H9 (cell line): ENCODE measurements around the gene SRPK2. TPM values are rescaled to one million over a fixed set of nuclear protein-coding genes. Genes with fewer than 3 reads are reported as not detected.

Experiments used
- DNase-seq: peaks from one replicate; pipeline ENCODE4 v3.0.0-alpha.2; 2017
- H2AFZ ChIP-seq: one replicate; pipeline ENCODE4 v1.6.1; 2013; ENCODE audit warnings: mild to moderate bottlenecking, low read length, control low read depth, moderate library complexity
- H2AK5ac ChIP-seq: 2 replicates; pipeline ENCODE4 v1.6.1; 2013; ENCODE audit warnings: low read length, control low read depth, mixed read lengths; ENCODE audit not compliant: insufficient read length
- H2BK120ac ChIP-seq: one replicate; pipeline ENCODE4 v1.6.1; 2013; ENCODE audit warnings: low read depth, mild to moderate bottlenecking, low read length, control low read depth, inconsistent platforms; ENCODE audit not compliant: poor library complexity, severe bottlenecking
- H2BK12ac ChIP-seq: 2 replicates; pipeline ENCODE4 v1.6.1; 2013; ENCODE audit warnings: low read length, control low read depth, mixed read lengths, low read depth; ENCODE audit not compliant: insufficient read length
- H2BK15ac ChIP-seq: 2 replicates; pipeline ENCODE4 v1.6.1; 2013; ENCODE audit warnings: low read depth, low read length, control low read depth
- H2BK20ac ChIP-seq: one replicate; pipeline ENCODE4 v1.6.1; 2013; ENCODE audit warnings: low read depth, mild to moderate bottlenecking, low read length, control low read depth, inconsistent platforms; ENCODE audit not compliant: poor library complexity, severe bottlenecking
- H2BK5ac ChIP-seq: 2 replicates; pipeline ENCODE4 v1.6.1; 2013; ENCODE audit warnings: low read length, control low read depth, mixed read lengths; ENCODE audit not compliant: insufficient read length
- H3K14ac ChIP-seq: 2 replicates; pipeline ENCODE4 v1.6.1; 2013; ENCODE audit warnings: low read length, control low read depth; ENCODE audit not compliant: insufficient read depth
- H3K18ac ChIP-seq: 2 replicates; pipeline ENCODE4 v1.6.1; 2013; ENCODE audit warnings: low read depth, mild to moderate bottlenecking, mixed read lengths, low read length, control low read depth; ENCODE audit not compliant: insufficient read length
- H3K23ac ChIP-seq: 2 replicates; pipeline ENCODE4 v1.6.1; 2013; ENCODE audit warnings: low read length, control low read depth, mixed read lengths, low read depth; ENCODE audit not compliant: insufficient read length
- H3K23me2 ChIP-seq: 2 replicates; pipeline ENCODE4 v1.6.1; 2013; ENCODE audit warnings: low read depth, mild to moderate bottlenecking, mixed read lengths, low read length, control low read depth; ENCODE audit not compliant: insufficient read length, poor library complexity, severe bottlenecking
- H3K27ac ChIP-seq: 2 replicates; pipeline ENCODE4 v1.5.1; 2013; ENCODE audit warnings: low read length, control low read depth, mixed read lengths, low read depth; ENCODE audit not compliant: insufficient read length
- H3K27me3 ChIP-seq: 2 replicates; pipeline ENCODE4 v1.6.1; 2013; ENCODE audit warnings: low read length, control low read depth, inconsistent platforms; ENCODE audit not compliant: insufficient read depth
- H3K4ac ChIP-seq: 2 replicates; pipeline ENCODE4 v1.6.1; 2013; ENCODE audit warnings: low read depth, mild to moderate bottlenecking, control low read depth, inconsistent platforms, low read length, moderate library complexity
- H3K4me1 ChIP-seq: 2 replicates; pipeline ENCODE4 v1.6.1; 2013; ENCODE audit warnings: low read length, control low read depth, inconsistent platforms; ENCODE audit not compliant: insufficient read depth
- H3K4me2 ChIP-seq: 2 replicates; pipeline ENCODE4 v1.6.1; 2013; ENCODE audit warnings: low read length, control low read depth, mixed read lengths; ENCODE audit not compliant: insufficient read length, insufficient read depth
- H3K56ac ChIP-seq: 2 replicates; pipeline ENCODE4 v1.6.1; 2013; ENCODE audit warnings: low read depth, mild to moderate bottlenecking, mixed read lengths, low read length, control low read depth; ENCODE audit not compliant: insufficient read length
- H3K79me1 ChIP-seq: 2 replicates; pipeline ENCODE4 v1.6.1; 2013; ENCODE audit warnings: low read depth, mild to moderate bottlenecking, moderate library complexity, low read length, control low read depth, inconsistent platforms; ENCODE audit not compliant: insufficient read depth, poor library complexity, severe bottlenecking
- H3K79me2 ChIP-seq: 2 replicates; pipeline ENCODE4 v1.6.1; 2013; ENCODE audit warnings: low read length, control low read depth, inconsistent platforms; ENCODE audit not compliant: insufficient read depth
- H3K9ac ChIP-seq: 2 replicates; pipeline ENCODE4 v1.6.1; 2013; ENCODE audit warnings: low read length, control low read depth, mixed read lengths; ENCODE audit not compliant: insufficient read length; ENCODE audit errors: extremely low read depth
- H3K9me3 ChIP-seq: one replicate; pipeline ENCODE4 v1.6.1; 2013; ENCODE audit warnings: low read depth, low read length, inconsistent platforms; ENCODE audit not compliant: control insufficient read depth
- H3T11ph ChIP-seq: one replicate; pipeline ENCODE4 v1.6.1; 2013; ENCODE audit warnings: mild to moderate bottlenecking, low read length, control low read depth, inconsistent platforms
- H4K20me1 ChIP-seq: one replicate; pipeline ENCODE4 v1.6.1; 2013; ENCODE audit not compliant: control insufficient read depth, insufficient read length, insufficient read depth
- H4K5ac ChIP-seq: 2 replicates; pipeline ENCODE4 v1.6.1; 2013; ENCODE audit warnings: low read depth, mild to moderate bottlenecking, mixed read lengths, low read length, control low read depth; ENCODE audit not compliant: insufficient read length
- H4K8ac ChIP-seq: replicated peaks from 2 replicates; pipeline ENCODE4 v1.6.1; 2013; ENCODE audit warnings: low read length, control low read depth, mixed read lengths, low read depth; ENCODE audit not compliant: insufficient read length
- H4K91ac ChIP-seq: 2 replicates; pipeline ENCODE4 v1.6.1; 2013; ENCODE audit warnings: low read depth, mild to moderate bottlenecking, moderate library complexity, mixed read lengths, low read length, control low read depth; ENCODE audit not compliant: insufficient read length
- H3K27ac Mint-ChIP-seq, 3 experiments: 2 replicates in 2 of 3; 3 replicates in 1 of 3; pipeline ENCODE4 v1.8.0; 2020 to 2021; ENCODE audit warnings: mixed read lengths in 3 of 3, mild to moderate bottlenecking in 1 of 3, moderate library complexity in 1 of 3
- H3K27me3 Mint-ChIP-seq: 2 replicates; pipeline ENCODE4 v1.8.0; 2021; ENCODE audit warnings: low read depth, mild to moderate bottlenecking, moderate library complexity, mixed read lengths
- H3K36me3 Mint-ChIP-seq, 3 experiments: 2 replicates in 2 of 3; 3 replicates in 1 of 3; pipeline ENCODE4 v1.8.0; 2020 to 2021; ENCODE audit warnings: low read depth in 3 of 3, mixed read lengths in 3 of 3; ENCODE audit not compliant: insufficient read depth in 1 of 3
- H3K4me1 Mint-ChIP-seq, 2 experiments: 2 replicates each; pipeline ENCODE4 v1.8.0; 2020; ENCODE audit warnings: mixed read lengths in 2 of 2
- H3K4me3 Mint-ChIP-seq, 2 experiments: 2 replicates in 1 of 2; 3 replicates in 1 of 2; pipeline ENCODE4 v1.8.0; 2020 to 2021; ENCODE audit warnings: mild to moderate bottlenecking in 2 of 2, mixed read lengths in 2 of 2, moderate library complexity in 1 of 2
- H3K9me3 Mint-ChIP-seq, 2 experiments: 2 replicates in 1 of 2; 3 replicates in 1 of 2; pipeline ENCODE4 v1.8.0; 2020; ENCODE audit warnings: mild to moderate bottlenecking in 2 of 2, mixed read lengths in 2 of 2, moderate library complexity in 1 of 2
- WGBS: extraction: QIAGEN DNeasy Blood & Tissue Kit; methylation state at CpG from one replicate; pipeline ENCODE4 v1.1.7; 2013; ENCODE audit warnings: missing lambda C conversion rate, low lambda C conversion rate, mixed read lengths; ENCODE audit not compliant: insufficient read length; ENCODE audit errors: extremely low coverage; 5-methylcytosine and 5-hydroxymethylcytosine counted together
- total RNA-seq: library from RNA; stranded (reverse); gene quantifications from 2 replicates; pipeline ENCODE4 v1.2.1, GENCODE V29; 2021
- TF ChIP-seq, protein P1 (sequence below): fragments of 200-600 bp; sonication (generic); conservative IDR thresholded peaks from 3 replicates; pipeline ENCODE4 v1.8.0; 2021; ENCODE audit warnings: antibody characterized with exemption, mild to moderate bottlenecking

The SRPK2 gene
- total RNA-seq, 1 experiment from 2014 or later: 41.1 TPM

DNA sequence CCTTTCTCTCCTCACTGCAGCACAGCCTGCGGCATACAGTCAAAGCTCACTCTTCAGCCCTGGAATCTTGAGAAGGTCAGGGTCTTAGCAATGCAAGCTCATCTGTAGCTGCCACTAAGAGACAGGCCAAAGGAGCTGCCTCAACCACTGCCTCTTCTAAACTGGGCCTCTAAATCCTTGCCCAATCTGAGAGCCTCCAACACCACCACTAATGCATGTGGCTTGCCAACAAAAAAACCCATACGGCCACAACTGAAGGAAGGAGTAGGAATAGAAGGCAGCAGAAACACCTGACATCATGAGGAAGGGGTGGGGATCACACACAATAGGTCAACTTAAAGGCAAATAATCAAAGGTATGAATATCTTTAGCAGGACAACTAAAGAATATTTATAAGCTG is 183.8 kb downstream of the SRPK2 start:
- no peak overlapping the region for H2AFZ ChIP-seq
- no peak overlapping the region for H2BK5ac ChIP-seq
- no peaks in the 10 kb centered on the region for H3K23me2 ChIP-seq
- H3K4me1 Mint-ChIP-seq: peaks cover 9 to 11% of the 10 kb centered on the region in 2 experiments
- no peak overlapping the region for H3K9ac ChIP-seq
- no peak overlapping the region for H3T11ph ChIP-seq
- no peaks in the 10 kb centered on the region for H3K27me3 Mint-ChIP-seq
- no peak overlapping the region for H3K18ac ChIP-seq
- no peak overlapping the region for H4K8ac ChIP-seq
- H3K27ac ChIP-seq: no peak overlapping the region
- no peak overlapping the region for H4K91ac ChIP-seq
- H3K9me3 Mint-ChIP-seq: no peaks in the 10 kb centered on the region
- H2BK20ac ChIP-seq: no peak overlapping the region
- H2BK15ac ChIP-seq: no peak overlapping the region
- no peak overlapping the region for H3K4me2 ChIP-seq
- H3K4me1 ChIP-seq: peaks cover 3% of the 10 kb centered on the region; the same call in 1 of the 2 replicates
- H3K27me3 ChIP-seq: no peaks in the 10 kb centered on the region
- no peak overlapping the region for H4K5ac ChIP-seq
- peaks cover 2% of the 10 kb centered on the region for H3K79me1 ChIP-seq
- H3K9me3 ChIP-seq: no peaks in the 10 kb centered on the region
- TF ChIP-seq, protein P1, sequence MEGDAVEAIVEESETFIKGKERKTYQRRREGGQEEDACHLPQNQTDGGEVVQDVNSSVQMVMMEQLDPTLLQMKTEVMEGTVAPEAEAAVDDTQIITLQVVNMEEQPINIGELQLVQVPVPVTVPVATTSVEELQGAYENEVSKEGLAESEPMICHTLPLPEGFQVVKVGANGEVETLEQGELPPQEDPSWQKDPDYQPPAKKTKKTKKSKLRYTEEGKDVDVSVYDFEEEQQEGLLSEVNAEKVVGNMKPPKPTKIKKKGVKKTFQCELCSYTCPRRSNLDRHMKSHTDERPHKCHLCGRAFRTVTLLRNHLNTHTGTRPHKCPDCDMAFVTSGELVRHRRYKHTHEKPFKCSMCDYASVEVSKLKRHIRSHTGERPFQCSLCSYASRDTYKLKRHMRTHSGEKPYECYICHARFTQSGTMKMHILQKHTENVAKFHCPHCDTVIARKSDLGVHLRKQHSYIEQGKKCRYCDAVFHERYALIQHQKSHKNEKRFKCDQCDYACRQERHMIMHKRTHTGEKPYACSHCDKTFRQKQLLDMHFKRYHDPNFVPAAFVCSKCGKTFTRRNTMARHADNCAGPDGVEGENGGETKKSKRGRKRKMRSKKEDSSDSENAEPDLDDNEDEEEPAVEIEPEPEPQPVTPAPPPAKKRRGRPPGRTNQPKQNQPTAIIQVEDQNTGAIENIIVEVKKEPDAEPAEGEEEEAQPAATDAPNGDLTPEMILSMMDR: no peak
- H2BK12ac ChIP-seq: no peak overlapping the region
- peak overlapping the region in 1 of 3 experiments; percentile 47; a peak in 2 of 7 replicates for H3K27ac Mint-ChIP-seq
- no CpG with 5 or more reads among the region's 2 CpGs for WGBS
- H3K4me3 Mint-ChIP-seq: no peak overlapping the region
- H3K23ac ChIP-seq: no peak overlapping the region
- peaks cover 0 to 3% (median 0%) of the 10 kb centered on the region in 3 experiments; a peak in 2 of 7 replicates for H3K36me3 Mint-ChIP-seq
- no peak overlapping the region for H2AK5ac ChIP-seq
- H3K14ac ChIP-seq: no peak overlapping the region
- H3K56ac ChIP-seq: no peak overlapping the region
- H3K79me2 ChIP-seq: peaks cover 4% of the 10 kb centered on the region; the same call in 1 of the 2 replicates
- peaks cover 2% of the 10 kb centered on the region for H4K20me1 ChIP-seq
- DNase-seq: no peak
- no peak overlapping the region for H2BK120ac ChIP-seq
- H3K4ac ChIP-seq: no peak overlapping the region
